ACHN (cell line): Measurements from ENCODE around the gene STEAP2.
A peak's percentile ranks its signal among the peaks of the same experiment; 100 is the strongest.
"Not testable (repeated sequence)": the region's sequence is repeated elsewhere in the genome, so short reads cannot be mapped to it uniquely, and the experiment has no call there.

ENCODE experiments used
- DNase-seq: peaks from one replicate; pipeline ENCODE4 v3.0.0-alpha.2; 2015
- in situ Hi-C: cut with HindIII; loops from 2 replicates; pipeline ENCODE4 v1.10.0; 2017; ENCODE audit warnings: low sequenced_read_pairs, low pct_ligation_motif_present, low pct_unique_long_range_greater_than_20kb

STEAP2 gene

DNA sequence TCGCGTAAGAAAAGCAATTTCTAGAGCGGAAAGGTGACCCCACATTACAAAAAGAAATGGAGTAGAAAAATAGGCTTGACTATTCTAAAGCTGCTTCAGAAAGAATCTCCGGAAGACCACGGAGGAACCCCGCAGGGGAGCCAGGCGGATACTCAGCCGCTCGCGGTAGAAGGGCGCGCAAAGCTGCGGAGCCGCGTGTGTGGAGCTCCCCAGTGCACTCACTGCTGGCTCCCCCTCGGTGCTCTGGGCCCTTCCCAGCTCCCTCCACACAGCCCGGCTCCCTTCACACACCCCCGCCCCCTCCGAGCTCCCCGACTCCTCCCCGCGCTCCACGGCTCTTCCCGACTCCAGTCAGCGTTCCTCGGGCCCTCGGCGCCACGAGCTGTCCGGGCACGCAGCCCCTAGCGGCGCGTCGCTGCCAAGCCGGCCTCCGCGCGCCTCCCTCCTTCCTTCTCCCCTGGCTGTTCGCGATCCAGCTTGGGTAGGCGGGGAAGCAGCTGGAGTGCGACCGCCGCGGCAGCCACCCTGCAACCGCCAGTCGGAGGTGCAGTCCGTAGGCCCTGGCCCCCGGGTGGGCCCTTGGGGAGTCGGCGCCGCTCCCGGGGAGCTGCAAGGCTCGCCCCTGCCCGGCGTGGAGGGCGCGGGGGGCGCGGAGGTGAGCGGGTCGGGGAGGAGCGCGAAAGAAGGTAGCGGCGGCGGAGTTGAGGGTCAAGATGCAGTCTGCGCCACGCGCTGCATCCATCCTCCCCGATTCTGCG is at the start of gene STEAP2:
Gene STEAP2 (plus strand): TSS at position 350 of the 758 bp plus-strand sequence. CDS start 13,343 bp downstream, outside the sequence.
- DNase-seq, result peak; percentile 94
- in situ Hi-C loops, result no loop called here

DNA sequence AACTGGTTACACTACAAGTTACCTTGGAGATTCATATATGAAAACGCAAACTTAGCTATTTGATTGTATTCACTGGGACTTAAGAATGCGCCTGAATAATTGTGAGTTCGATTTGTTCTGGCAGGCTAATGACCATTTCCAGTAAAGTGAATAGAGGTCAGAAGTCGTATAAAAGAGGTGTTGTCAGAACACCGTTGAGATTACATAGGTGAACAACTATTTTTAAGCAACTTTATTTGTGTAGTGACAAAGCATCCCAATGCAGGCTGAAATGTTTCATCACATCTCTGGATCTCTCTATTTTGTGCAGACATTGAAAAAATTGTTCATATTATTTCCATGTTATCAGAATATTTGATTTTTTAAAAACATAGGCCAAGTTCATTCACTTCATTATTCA is 48.0 kb upstream of the STEAP2 start:
- in situ Hi-C loops, result no loop called here
- no peak for DNase-seq

DNA sequence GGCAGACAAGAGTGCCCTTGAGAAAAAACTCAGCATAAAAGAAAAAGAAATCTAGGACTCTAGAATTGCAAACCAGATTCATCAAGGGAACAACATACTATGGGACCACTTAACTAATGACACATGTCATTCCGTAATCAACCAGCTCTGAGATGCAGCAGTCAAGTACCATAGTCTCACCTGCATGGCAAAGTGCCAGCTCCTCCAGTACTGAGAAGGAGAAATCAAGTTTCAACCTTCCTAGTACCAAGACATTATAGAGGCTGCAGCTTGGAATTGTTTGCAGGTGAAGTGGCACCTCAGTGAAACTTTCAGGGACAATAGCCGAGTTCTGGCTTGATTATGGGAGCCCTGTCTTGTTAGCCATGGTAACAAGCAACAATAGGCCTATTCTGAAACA is 45.8 kb upstream of the STEAP2 start:
- in situ Hi-C loops, result no loop called here
- DNase-seq, result no peak

DNA sequence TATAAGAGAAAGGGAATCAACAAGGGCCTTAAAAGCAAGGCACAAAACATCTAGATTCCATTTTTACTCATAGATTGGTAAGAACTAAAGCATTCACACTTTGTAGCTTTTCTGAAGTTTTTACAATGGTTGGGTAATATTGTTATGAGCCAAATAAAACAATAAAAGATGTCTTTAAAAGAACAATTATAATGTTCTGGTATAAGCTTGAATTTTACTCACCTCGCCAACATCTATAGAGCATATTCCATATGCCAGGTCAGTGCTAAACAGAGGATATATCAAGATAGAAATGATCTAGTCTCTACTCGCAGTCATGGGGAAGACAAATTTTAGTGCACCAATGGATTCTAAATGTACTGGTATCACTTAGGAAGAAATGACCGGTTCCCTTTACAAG is 45.4 kb upstream of the STEAP2 start:
- in situ Hi-C loops, result no loop called here
- no peak for DNase-seq

DNA sequence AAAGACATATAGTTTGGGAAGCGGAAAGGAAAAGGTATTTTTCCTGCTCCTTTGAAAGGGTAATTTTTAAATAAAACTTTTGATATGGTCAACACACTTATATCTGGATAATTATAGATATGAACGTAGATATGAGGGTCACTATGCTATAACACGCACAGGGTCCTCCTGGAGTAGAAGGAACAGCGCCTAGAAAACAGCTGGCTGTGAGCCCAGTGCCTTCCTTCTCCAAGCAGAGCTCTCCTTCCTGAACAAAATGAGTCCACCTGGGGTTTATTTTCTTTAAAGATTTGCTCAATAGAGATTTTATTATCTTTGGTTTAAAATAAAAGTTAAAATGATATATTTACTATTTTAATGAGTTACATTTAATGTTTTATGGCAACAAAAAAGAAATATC is 44.2 kb upstream of the STEAP2 start:
- DNase-seq, result no peak
- in situ Hi-C loops, result no loop called here

DNA sequence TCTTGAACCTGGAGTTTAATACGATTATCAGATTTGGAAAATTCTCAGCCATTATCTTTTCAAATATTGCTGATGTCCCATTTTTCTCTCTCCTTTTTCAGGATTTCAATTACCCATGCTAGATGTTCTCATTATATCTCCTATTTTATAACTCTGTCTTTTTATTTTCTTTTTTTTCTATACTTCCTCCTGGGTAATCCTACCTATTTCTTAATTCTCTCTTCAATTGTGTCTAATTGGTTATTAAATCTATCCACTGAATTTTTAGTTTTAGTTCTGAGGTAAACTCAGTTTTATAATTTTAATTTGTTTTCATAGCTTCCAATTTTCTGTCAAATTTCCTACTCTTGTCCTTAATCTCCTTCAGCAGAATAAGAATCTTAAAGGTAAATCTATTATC is 41.6 kb upstream of the STEAP2 start:
- in situ Hi-C loops, result no loop called here
- DNase-seq, result no peak

DNA sequence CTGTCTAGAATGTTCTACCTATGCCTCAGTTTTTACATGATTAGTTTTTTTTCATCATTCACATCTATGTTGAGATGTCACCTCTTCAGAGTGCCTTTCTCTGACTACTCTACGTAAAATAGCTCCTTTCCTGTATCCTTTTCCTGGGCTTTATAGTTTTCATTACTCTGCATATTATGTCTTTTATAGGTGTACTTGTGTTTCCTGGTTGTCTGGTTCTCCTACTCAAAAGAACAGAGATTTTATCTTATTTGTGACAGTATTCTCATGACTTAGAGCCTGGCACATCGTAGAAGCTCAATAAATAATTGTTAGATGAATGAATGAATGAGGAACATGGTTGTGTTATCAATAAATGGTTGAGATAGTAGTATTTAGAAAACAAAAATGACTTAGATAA is 39.4 kb upstream of the STEAP2 start:
- in situ Hi-C loops, result no loop called here
- DNase-seq, result no peak

DNA sequence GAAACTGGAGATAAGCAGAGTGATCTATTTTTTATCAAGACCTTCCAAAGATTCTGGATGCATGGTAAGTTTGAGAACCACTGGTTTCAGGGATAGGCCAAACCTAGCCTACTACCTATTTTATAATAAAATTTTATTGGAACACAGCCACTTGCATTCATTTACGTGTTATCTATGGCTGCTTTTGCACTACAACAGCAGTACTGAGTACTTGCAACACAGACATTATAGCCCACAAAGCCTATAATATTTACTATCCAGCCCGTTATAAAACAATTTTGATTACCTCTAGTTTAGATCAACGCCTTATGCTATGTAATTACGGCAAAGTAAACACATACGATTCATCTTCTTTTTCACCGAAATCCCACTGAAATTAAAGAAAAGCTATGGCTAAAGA is 38.9 kb upstream of the STEAP2 start:
- in situ Hi-C loops, result no loop called here
- no peak for DNase-seq

DNA sequence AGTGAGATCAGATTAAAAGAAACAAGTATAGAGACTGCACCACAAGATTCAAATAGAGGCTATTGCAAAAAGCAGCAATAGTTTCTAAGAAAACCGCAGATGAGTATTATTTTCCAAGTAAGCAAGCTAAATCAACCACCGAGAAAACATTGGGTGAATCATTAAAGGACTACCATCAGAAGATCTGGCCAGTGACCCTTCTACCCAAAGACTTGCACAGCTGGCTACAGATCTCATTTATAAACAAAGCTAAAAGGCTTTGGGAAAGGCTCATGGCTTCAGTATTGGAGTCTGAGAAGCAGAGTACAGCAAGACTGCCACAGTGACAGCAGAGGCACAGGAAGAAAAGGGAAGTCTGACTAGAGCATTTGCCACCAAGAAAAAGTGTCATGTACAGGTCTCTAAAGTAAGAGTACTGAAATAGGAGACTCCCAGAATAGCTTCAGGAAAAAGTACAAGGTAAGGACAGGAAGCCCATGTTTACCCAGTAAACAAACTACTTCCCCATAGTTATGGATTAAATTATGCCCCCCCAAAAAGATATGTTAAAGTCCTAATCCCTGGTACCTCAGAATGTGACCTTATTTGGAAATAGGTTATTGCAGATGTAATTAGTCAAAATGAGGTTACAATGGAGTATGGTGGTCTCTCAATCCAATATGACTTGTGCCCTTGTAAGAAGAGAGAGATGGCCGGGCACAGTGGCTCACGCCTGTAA is 38.3 kb upstream of the STEAP2 start:
- DNase-seq, result peak; percentile 44
- in situ Hi-C loops, result no loop called here

DNA sequence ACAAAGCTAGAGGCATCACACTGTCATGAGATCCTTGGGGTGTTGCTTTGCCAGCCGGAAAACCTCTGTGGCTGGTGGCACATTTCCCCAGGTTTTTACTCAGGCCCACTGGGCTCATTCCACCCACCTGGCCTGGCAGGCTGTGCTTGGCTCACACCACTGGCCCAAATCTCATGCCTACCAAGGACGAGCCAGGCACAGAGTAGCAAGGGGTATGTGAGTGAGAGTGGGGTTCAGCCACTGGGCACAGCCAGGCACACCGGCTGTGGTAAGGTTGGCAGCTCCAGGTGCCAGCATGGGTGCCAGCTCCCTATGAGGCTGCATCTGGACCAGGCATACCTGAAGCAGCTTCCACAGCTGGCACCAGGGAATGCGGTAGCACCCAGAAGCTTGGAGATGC is 35.9 kb upstream of the STEAP2 start:
- in situ Hi-C loops, result no loop called here
- DNase-seq, result no peak

DNA sequence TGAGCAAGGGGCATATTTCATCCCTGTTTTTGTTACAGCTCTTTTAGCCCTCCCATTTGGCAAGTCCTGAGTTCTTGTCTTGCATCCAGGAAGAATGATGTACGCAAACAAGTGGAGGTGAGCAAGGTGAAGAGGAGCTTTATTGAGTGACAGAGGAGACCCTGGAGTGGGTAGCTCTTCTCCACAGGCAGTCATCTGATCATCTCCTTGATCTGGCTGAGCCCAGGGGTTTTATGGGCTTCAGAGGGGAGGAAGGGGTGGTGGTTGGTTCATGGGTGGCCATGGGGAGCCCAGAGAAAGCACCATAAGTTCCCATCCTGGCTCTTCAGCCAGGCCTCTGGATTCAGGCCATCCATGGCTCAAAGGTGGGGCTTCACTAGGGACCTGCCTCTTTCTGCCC is 35.3 kb upstream of the STEAP2 start:
- no peak for DNase-seq
- in situ Hi-C loops, result no loop called here

DNA sequence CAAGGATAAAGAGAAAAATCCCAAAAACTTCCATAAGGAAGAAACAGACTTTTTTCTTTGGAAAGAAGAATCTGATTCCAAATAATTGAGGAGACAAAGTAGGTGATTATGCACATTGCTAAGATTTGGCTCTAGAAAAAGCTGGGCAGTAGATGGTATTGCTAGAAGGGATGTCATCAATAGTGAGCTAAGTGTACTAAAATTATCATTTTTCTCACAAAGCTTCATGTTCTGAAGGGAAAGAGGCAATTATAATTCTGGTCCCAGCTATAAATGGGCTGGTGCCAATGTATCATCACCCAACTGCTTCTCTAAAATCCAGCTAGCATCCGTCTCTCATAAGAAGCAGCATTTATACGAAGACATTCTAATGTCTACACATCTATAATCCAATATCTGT is 33.4 kb upstream of the STEAP2 start:
- no peak for DNase-seq
- in situ Hi-C loops, result no loop called here

DNA sequence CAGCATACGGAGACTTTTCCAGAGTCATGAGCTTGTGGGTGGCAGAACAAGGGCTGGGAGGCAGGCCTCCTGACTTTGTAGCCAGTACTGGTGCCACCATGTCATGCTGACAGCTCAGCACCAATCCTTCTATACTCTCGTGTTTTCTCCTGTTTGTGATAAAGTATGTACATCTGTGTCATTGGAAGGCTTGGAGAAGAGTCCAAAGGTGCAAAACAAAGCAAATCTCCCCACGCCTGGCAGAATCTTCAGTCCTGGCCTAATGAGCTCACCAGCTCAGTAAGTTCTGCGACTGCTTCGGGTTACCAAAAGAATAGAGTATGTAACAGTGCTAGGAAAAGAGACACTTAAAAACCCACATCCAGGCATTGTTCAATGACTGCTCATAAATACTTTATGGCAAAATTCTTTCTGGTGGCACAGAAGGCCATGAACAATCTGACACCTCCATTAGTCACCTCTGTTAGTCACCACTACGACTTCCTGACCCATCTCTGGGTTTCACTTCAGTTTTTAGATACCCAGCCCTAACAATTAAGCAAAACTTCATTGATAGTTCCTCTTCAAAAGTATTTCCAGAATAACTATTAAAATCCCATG is 32.8 kb upstream of the STEAP2 start:
- in situ Hi-C loops, result no loop called here
- peak; percentile 89 for DNase-seq

DNA sequence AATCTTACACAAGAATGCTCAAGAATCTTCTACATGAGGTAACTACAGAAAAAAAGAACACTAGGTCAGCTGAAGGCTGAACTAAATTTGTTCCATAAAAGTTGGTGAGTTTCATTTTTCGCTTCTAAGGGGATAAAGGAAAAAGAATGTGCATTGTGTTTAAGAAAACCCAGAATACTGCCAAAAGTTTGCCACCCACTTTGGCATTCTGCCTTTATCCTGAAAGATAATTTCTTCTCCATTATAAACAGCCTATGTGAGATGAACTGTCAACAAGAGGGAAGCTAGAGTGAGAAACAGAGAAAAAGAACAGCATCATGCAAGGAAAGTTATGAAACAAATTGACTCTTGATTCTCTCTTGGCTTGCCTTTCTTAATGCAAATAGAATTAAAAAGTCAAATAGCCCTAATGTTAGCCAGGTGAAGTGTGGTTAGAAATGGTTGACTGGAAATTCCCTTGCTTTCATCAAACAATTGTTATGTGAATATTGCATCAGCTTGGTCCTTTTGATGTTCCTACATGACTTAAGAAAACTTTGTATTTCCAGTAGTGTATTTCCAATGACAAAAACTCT is 31.4 kb upstream of the STEAP2 start:
- peak; percentile 20 for DNase-seq
- in situ Hi-C loops, result no loop called here

DNA sequence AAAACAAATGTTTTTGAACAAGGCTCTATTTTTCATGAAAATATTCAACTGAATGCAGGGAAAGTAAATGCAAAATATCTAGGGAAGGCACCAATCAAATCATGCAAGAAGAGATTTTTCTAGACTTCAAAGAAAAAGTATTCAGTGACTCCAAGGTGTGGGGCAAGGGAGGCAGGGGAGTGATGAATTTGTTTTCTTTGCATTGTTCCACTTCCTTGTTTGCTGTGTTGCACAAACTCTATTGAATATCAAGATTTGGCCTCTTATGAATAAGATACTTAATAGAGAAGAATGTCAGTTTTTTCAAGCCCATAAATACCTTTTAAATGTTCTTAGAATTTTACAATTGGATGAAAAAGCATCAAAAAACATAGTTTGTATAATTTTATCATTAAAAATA is 30.9 kb upstream of the STEAP2 start:
- no peak for DNase-seq
- in situ Hi-C loops, result no loop called here

DNA sequence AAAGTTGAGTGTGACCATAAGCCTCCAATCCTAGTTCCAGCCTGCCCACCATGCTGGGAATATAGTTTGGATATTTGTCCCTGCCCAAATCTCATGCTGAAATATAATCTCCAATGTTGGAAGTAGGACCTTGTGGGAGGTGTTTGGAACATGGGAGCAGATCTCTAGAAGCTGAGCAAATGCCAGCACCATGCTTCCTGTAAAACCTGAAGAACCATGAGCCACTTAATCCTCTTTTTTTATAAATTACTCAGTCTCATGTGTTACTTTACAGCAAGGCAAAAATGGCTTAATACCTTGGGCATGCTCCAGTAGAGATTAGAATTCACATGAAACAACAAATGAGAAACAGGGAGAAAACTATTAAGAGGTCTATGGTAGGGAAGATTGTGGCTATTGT is 30.1 kb upstream of the STEAP2 start:
- in situ Hi-C loops, result no loop called here
- DNase-seq, result no peak

DNA sequence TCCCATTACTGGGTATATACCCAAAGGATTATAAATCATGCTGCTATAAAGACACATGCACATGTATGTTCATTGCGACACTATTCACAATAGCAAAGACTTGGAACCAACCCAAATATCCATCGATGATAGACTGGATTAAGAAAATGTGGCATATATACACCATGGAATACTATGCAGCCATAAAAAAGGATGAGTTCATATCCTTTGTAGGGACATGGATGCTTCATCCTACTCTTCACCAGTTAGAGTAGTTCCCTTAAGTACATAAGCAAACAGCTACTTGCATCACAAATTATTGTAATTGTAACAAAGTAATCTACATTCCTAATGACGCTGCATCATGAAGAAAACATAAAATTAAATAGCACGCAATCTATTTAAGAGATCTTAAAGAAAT is 25.2 kb upstream of the STEAP2 start:
- in situ Hi-C loops, DNase-seq: not testable (repeated sequence)

DNA sequence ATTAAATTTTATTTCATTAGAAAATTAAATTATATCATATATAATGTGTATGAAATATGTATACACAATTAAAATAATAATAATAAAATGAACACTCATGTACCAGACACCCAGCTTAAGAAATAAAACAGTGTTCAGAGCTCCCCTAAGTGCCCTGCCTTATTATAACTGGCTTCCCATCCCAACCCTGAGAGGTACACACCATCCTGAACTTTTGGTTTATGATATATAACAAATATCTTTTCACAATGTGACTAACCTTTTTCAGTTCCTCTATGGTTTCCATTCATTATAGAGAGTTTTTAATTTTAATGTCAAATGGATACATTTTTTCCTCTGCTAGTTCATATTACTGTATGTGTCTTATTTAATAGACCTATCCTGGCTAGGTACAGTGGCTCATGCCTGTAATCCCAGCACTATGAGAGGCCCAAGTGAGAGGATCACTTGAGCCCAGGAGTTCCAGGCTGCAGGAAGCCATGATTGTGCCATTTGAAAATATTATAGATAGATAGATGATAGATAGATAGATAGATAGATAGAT is 24.0 kb upstream of the STEAP2 start:
- no peak for DNase-seq
- in situ Hi-C loops, result no loop called here

DNA sequence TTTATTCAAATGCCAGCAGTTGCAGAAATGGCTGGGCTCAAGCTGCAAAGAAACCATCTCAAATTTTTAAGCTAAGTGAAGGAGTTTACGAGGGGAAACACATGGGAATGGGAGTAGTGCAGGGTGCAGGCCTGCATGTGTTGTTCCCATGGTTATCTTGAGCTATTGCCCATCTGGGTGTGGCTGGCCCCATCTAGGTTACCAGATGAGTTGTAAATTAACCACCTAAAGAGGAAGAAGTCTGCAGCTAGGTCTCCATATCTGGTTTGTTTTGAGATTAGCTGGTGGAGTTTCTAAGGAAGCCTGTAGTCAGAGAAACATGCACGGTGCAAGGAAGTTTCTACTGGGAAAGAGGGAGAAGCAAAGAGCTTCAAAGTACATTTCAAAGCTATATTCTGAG is 23.3 kb upstream of the STEAP2 start:
- in situ Hi-C loops, result no loop called here
- DNase-seq, result no peak
